Measurements from ENCODE around the gene VPS35L. TPM values are rescaled to one million over a fixed set of nuclear protein-coding genes. Genes with fewer than 3 reads are reported as not detected.

The VPS35L gene
- total RNA-seq, 1 experiment from 2014 or later = 11.7 TPM

DNA sequence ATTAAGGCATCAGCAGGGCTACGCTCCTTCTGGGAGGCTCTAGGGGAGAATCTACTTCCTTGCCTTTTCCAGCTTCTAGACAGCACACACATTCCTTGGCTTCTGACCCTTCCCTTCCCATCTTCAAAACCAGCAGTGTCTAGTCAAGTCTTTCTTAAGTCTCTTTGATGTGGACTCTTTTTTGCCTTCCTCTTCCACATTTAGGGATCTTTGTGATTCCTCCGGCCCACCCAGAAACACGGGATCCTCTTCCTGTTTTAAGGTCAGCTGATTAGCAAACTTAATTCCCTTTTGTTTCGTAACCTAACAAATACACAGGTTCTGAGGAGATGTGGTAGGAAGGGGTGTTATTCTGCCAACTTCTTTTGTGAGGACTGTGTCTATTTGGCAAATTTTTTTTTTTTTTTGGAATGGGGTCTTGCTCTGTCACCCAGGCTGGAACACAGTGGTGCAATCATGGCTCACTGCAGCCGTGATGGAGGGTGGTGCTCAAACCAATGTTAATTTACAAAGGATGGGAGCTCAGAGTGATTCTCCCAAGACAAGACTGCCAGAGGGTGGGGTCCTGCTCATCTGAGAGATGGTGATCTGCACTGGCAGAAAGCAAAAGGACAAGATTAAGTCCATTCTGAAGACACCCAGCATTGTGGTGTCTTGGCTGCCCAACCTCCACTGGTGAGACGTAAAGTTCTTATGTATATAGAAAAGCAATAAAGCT lies 147.8 kb downstream of the VPS35L start:
- Histone ChIP-seq H3K9me2 (ENCODE audit: insufficient read depth) (no peaks in the 10 kb centered on the region), H3K36me3 (ENCODE audit: low read depth) (peaks cover 48% of the 10 kb centered on the region), H3F3A (ENCODE audit: insufficient read depth, low read depth) (peaks cover 28% of the 10 kb centered on the region), H3K27ac (no peak overlapping the region), H3K4me1 (replicated peaks; ENCODE audit: insufficient read depth) (peaks cover 11% of the 10 kb centered on the region), H3K27me3 (ENCODE audit: insufficient read depth, low read depth) (no peaks in the 10 kb centered on the region), H2AFZ (no peak overlapping the region), H3K9me3 (ENCODE audit: insufficient read depth, low read depth) (peaks cover 10% of the 10 kb centered on the region; the same call in 1 of the 2 replicates), H3K4me2 (no peak overlapping the region), H3K79me2 (ENCODE audit: low read depth) (0 out of 2 replicates have a peak, but pooled peaks cover 13% of the 10 kb centered on the region), H4K20me1 (ENCODE audit: insufficient read depth) (no peaks in the 10 kb centered on the region), H3K4me3 (no peak overlapping the region)
- no peak for DNase-seq
- CTCF ChIA-PET = no interaction called here
- BruUV-seq (replicated peaks) = TSS peak; percentile 5
- TF ChIP-seq EZH2 (IDR thresholded peaks at IDR 0.05; ENCODE audit: low read depth) = no peak
- TF ChIP-seq CTCF (conservative IDR thresholded peaks at IDR 0.05) = no peak
- intact Hi-C loops (cut with micrococcal nuclease; ENCODE audit: unreplicated experiment) = loop anchor here (5.0 kb wide), 1 partner anchor 184 kb away; no protein-coding TSS in a partner anchor
- POLR2A ChIA-PET (ENCODE audit: unreplicated experiment) = interaction anchor here (0.6 to 0.7 kb wide), 2 partner anchors 108 to 152 kb away, joined by 3 to 14 read pairs; no protein-coding TSS in a partner anchor

DNA sequence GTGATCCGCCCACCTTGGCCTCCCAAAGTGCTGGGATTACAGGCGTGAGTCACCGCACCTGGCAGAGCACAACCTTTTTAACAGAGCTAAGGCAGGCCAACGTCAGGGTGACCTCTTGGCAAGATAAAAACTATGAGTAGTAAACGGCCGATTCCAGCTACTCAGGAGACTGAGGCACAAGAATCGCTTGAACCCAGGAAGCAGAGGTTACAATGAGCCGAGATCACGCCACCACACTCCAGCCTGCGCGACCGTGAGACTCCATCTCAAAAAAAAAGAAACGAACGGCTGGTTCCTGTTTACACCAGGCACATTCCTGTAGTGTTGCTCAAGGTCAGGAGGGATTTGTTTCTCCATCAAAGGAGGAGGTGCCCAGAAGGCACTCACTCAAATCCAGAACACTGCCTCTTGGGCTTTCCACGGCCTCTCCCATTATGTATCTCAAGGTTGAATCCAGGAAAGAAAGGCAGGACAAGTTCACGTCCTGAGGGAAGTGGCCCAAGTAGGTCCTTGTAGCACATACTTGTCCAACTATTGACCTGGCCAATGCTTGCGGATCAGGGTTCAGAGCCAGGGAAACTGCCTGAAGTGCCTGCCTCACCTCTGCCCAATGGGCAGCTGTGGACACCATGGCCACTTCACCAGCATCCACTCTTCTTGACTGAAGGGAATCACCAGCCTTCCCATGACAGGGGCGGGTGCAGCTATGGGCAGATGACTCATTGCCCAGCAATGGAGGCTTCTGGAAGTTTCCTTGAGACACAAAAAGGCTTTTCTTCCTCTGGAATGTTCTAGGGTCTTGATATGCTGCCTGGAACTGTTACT lies 149.0 kb downstream of the VPS35L start:
- peak in 1 of 2 experiments; percentile 38 for DNase-seq
- intact Hi-C loops (cut with micrococcal nuclease; ENCODE audit: unreplicated experiment) = loop anchor here (5.0 kb wide), 1 partner anchor 183 kb away; no protein-coding TSS in a partner anchor
- ChIA-PET POLR2A (ENCODE audit: unreplicated experiment) (interaction anchor here (0.5 to 0.8 kb wide), 3 partner anchors 13 to 86 kb away, joined by 4 to 13 read pairs (median 7); partner anchors contain the start of gene KNOP1), CTCF (no interaction called here)
- Histone ChIP-seq H3K79me2 (ENCODE audit: low read depth) (0 out of 2 replicates have a peak, but pooled peaks cover 7% of the 10 kb centered on the region), H3F3A (ENCODE audit: insufficient read depth, low read depth) (peaks cover 28% of the 10 kb centered on the region), H3K4me1 (replicated peaks; ENCODE audit: insufficient read depth) (peaks cover 11% of the 10 kb centered on the region), H3K9me3 (ENCODE audit: insufficient read depth, low read depth) (0 out of 2 replicates have a peak, but pooled peaks cover 1% of the 10 kb centered on the region), H3K4me3 (no peak overlapping the region), H3K4me2 (no peak overlapping the region), H3K9me2 (ENCODE audit: insufficient read depth) (no peaks in the 10 kb centered on the region), H2AFZ (no peak overlapping the region), H3K27me3 (ENCODE audit: insufficient read depth, low read depth) (no peaks in the 10 kb centered on the region), H4K20me1 (ENCODE audit: insufficient read depth) (0 out of 2 replicates have a peak, but pooled peaks cover 2% of the 10 kb centered on the region), H3K27ac (no peak overlapping the region), H3K36me3 (ENCODE audit: low read depth) (peaks cover 42% of the 10 kb centered on the region)
- no TSS peak for BruUV-seq (replicated peaks)
- no peak for TF ChIP-seq CTCF (conservative IDR thresholded peaks at IDR 0.05)
- TF ChIP-seq EZH2 (IDR thresholded peaks at IDR 0.05; ENCODE audit: low read depth) = no peak

GRCh38 chr16:19705146-19705501 lies 149.6 kb downstream of the VPS35L start:
- DNase-seq = no peak

More at GRCh38 chr16:19705146-19705501, 149.6 kb downstream of the VPS35L start:
- ChIA-PET CTCF (no interaction called here), POLR2A (ENCODE audit: unreplicated experiment) (interaction anchor here (0.5 to 0.8 kb wide), 2 partner anchors 43 to 87 kb away, joined by 7 to 13 read pairs; no protein-coding TSS in a partner anchor)
- Histone ChIP-seq H3K9me3 (ENCODE audit: insufficient read depth, low read depth) (no peaks in the 10 kb centered on the region), H3K9me2 (ENCODE audit: insufficient read depth) (no peaks in the 10 kb centered on the region), H3K4me3 (no peak overlapping the region), H3K36me3 (ENCODE audit: low read depth) (peaks cover 42% of the 10 kb centered on the region), H2AFZ (no peak overlapping the region), H3K27me3 (ENCODE audit: insufficient read depth, low read depth) (no peaks in the 10 kb centered on the region), H3K79me2 (ENCODE audit: low read depth) (0 out of 2 replicates have a peak, but pooled peaks cover 5% of the 10 kb centered on the region), H3K4me2 (no peak overlapping the region), H3F3A (ENCODE audit: insufficient read depth, low read depth) (peaks cover 22% of the 10 kb centered on the region), H3K4me1 (replicated peaks; ENCODE audit: insufficient read depth) (peaks cover 11% of the 10 kb centered on the region), H4K20me1 (ENCODE audit: insufficient read depth) (0 out of 2 replicates have a peak, but pooled peaks cover 2% of the 10 kb centered on the region), H3K27ac (no peak overlapping the region)
- TF ChIP-seq EZH2 (IDR thresholded peaks at IDR 0.05; ENCODE audit: low read depth) = no peak
- no peak for TF ChIP-seq CTCF (conservative IDR thresholded peaks at IDR 0.05)
- no TSS peak for BruUV-seq (replicated peaks)
- intact Hi-C loops (cut with micrococcal nuclease; ENCODE audit: unreplicated experiment) = no loop called here
